Raji (cell line): ENCODE results near the gene HYCC1.

Experiments
- POLR2A ChIP-seq: IDR thresholded peaks from 2 replicates; pipeline ENCODE4 v1.6.1; 2011; ENCODE audit warnings: low read depth, low read length, control low read depth; ENCODE audit not compliant: insufficient read depth

HYCC1 gene

DNA sequence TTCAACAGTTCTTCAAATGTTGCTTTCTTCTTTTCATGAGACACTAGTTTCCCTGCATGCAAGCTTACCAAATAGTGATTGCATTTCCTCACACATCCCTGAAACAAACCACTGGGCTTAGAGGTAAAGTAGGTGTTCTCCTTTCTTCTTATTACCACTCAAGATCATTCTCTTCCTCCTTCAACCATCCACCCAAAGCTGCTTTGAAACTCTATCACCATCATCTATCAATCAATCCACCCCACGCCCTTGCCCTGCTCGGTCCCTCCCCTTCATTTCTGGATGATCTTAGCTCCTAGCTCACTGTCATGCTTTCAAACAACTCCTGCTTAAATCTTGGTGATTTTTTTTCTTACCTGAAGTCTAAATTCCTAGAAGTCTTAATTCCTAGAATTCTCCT lies 18.9 kb downstream of the HYCC1 start:
- TF ChIP-seq POLR2A: no peak

DNA sequence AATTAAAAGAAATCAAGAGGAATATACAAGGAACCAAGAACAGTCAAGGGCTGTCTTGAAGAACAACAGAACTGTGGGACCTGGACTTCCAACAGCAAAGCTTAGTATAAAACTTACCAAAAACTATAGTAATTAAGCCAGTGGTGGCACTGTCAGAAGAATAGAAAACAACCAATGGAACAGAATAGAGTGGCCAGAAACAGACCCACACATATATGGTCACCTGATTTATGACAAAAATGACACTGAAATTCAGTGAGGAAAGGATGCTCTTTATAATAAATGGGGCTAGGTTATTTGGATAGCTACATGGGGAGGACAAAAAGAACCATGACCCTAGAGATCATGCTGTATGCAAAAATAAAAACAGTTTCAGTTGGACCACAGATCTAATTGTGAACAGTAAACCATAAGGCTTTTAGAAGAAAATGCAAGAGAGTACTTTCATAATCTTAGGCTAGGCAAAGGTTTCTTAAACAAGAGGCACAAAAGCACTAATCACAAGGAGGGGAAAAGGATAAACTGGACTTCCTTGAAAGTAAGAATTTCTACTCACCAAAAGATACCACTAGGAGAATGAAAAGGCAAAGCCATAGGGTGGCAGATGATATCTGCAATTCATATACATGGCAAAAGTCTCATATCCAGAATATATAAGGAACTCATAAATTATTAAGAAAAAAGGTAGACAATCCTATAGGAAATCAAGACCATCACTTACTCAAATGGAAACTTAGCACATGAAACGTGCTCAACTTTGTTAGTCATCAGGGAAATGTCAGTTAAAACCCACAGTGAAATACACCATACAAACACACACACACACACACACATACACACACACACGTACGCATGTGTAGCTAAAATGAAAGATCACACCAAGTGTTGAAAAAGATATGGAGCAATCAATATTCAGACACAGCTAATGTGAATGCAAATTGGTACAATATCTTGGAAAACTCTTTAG lies 20.8 kb downstream of the HYCC1 start:
- TF ChIP-seq POLR2A: no peak

GRCh38 chr7:22990588-22990949 lies 23.4 kb downstream of the HYCC1 start:
- no peak for TF ChIP-seq POLR2A

DNA sequence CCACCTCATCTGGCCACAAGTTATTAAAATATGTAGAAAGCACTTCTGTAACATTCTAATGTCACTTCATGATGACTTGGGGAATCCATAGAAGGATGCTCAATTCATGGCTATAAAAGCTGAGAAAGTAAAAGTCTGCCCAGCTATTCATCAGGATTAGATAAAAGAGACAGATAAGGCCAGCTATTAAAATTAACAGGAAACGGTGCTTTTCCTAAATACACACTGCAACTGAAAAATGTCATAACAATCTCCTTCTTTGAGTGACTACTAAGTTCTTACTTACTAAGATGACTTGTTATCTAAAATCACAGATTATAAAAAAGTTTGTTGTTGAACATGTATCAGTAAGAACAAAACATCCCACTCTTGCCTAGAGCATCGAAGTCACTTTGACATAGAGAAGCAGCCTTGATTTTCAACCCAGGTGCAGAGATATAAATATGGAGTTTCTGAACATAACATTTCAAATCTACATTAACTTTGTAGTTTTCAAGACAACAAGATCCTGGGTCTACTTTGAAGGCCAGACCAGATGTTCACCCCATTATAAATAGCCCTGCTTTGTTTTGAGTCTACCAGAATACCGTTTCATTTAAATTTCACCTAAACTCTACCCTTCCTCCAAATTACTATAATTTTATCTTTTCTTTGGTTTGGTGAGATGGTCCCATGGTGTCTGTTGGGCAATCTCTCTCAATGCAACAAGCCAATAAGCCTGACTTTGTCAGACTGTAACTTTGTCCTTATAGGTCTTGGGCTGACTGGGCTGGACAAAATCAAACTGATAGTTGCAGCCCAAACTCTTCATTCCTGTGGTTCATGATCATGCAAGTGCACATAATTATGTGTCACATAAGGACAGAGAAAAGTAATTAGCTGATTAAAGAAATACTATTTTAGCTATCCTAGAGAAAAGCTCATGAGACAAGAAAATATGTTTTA lies 24.0 kb downstream of the HYCC1 start:
- TF ChIP-seq POLR2A: no peak

- no peak for TF ChIP-seq POLR2A
These were observed 28.5 kb downstream of the HYCC1 start for GRCh38 chr7:22985436-22985835.

DNA sequence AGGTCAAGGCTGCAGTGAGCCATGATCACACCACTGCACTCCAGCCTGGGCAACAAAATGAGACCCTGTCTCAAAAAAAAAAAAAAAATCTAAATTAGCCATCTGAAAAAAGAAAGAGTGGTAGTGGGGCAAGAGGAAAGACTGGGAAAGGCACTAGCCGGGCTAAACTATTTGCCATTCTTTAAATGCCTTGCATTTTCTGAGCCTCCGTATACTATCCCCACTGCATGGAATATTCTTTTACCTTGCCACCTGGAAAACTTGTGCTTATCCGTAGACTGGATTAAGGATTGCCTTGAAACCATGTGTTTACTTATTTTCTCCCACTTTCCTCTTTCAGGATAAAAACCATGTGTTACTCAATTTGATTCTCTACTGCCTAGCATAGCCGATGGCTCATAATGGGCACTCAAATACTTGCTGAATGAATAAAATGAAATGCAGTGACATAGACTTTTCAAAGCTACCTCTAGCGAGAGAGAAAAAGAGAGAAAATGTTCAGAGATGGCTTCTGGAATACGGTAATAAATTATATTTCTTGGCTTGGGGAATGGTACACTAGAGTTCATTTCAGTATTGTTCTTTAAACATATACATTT lies 30.6 kb downstream of the HYCC1 start:
- TF ChIP-seq POLR2A: no peak

- TF ChIP-seq POLR2A: no peak
These were observed 33.5 kb downstream of the HYCC1 start for GRCh38 chr7:22980422-22980821.

- no peak for TF ChIP-seq POLR2A
These were observed 34.1 kb downstream of the HYCC1 start for GRCh38 chr7:22979861-22980260.

DNA sequence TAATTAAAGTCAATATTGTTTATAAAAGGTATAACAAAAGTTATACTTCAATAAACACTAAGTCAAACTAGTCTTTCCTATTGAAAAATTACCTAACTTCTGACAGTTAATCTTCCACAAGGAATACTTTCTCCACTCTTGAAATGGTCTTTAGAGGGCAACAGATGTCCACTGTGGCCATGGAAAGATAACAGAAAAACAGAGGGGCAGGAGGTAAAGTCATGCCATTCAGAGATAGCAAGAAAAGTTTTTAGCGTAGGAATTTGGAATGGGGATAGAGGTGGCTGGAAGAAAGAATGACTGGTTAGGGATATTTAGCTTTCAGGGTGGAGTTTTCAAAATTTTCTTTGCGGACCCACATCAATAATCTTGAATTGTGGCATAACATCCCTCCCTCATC lies 34.7 kb downstream of the HYCC1 start:
- no peak for TF ChIP-seq POLR2A

DNA sequence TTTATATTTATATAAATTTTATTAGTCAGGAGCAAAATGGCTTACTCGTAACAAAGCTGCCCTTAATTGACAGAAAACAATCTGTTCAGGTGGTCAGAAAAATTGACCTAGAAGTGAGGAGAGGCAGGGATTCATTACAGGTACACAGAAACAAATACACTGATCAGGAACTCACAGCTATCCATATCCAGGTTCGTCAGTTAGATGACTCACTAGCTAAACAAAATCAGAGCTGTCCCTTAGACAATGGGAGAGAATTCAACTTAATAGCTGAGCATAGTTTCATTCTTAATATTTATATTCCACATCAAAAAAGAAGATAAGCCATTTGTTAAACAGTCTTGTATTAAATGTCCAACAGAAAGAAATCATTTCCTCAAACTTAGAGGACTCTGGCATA lies 41.7 kb downstream of the HYCC1 start:
- TF ChIP-seq POLR2A: no peak

DNA sequence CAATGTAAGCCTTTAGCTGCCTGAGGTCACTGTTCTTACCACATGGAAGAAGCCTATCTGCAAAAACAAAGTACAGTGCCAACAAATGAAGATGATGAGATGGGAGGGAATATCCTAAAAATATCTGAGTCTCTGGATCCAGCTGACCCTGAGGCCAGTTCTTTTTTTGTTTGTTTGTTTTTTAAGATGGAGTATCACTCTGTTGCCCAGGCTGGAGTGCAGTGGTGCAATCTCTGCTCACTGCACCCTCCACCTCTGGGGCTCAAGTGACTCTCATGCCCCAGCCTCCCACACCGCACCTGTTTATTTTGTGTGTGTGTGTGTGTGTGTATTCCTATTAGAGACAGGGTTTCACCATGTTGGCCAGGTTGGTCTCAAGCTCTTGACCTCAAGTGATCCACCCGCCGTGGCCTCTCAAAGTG lies 44.9 kb downstream of the HYCC1 start:
- TF ChIP-seq POLR2A: no peak
